ENCODE data around the gene ALLC. TPM values are rescaled to one million over a fixed set of nuclear protein-coding genes. Genes with fewer than 3 reads are reported as not detected.

The ALLC gene
- total RNA-seq, 2 experiments from 2014 or later = not detected

- H3K36me3 Mint-ChIP-seq (ENCODE audit: low read depth) = no peaks in the 10 kb centered on the region
- ChIA-PET POLR2A (no interaction called here), CTCF (no interaction called here)
- intact Hi-C loops (cut with micrococcal nuclease) = no loop called here
- H3K27ac Mint-ChIP-seq = no peak overlapping the region
- TF ChIP-seq, protein P1, sequence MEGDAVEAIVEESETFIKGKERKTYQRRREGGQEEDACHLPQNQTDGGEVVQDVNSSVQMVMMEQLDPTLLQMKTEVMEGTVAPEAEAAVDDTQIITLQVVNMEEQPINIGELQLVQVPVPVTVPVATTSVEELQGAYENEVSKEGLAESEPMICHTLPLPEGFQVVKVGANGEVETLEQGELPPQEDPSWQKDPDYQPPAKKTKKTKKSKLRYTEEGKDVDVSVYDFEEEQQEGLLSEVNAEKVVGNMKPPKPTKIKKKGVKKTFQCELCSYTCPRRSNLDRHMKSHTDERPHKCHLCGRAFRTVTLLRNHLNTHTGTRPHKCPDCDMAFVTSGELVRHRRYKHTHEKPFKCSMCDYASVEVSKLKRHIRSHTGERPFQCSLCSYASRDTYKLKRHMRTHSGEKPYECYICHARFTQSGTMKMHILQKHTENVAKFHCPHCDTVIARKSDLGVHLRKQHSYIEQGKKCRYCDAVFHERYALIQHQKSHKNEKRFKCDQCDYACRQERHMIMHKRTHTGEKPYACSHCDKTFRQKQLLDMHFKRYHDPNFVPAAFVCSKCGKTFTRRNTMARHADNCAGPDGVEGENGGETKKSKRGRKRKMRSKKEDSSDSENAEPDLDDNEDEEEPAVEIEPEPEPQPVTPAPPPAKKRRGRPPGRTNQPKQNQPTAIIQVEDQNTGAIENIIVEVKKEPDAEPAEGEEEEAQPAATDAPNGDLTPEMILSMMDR (IDR thresholded peaks at IDR 0.05) = no peak
- H3K4me3 Mint-ChIP-seq = no peak overlapping the region
- no peaks in the 10 kb centered on the region for H3K9me3 Mint-ChIP-seq
- DNase-seq = no peak
- no peaks in the 10 kb centered on the region for H3K4me1 Mint-ChIP-seq (ENCODE audit: low read depth)
- H3K27me3 Mint-ChIP-seq = no peaks in the 10 kb centered on the region
- no peak for ATAC-seq
Measured at GRCh38 chr2:3638456-3638810, 19.6 kb upstream of the ALLC start.

DNA sequence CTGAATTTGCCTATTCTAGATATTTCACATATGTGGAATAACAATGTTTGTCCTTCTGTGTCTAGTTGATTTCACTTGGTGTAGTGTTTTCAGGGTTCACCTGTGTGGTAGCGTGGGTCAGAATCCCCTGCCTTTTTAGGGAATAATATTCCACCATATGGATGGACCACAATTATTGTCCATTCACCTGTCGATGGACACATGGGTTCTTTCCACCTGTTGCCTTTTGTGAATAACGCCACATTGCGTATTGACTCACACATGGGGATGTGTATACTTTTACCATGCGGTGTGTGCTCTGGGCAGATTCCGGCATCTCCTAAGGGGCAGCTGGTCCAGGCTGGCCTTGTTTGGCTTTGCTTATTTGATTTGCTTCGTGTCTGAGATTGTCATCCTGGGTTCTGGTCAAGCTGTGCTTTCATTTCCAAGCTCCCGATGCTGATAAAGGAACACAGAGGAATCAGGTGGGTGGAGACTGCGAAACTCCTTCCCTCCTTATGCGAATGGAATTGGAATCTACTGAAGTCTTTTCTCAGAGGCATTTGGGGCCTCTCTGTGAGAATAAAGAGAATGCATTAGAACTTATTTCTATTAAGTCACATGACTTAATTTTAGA, 18.9 kb upstream of the ALLC start:
- CTCF ChIA-PET = no interaction called here

GRCh38 chr2:3639653-3640052, 18.3 kb upstream of the ALLC start:
- ChIA-PET CTCF (no interaction called here), POLR2A (no interaction called here)
- intact Hi-C loops (cut with micrococcal nuclease) = no loop called here
- TF ChIP-seq, protein P1 (IDR thresholded peaks at IDR 0.05) = no peak
- DNase-seq (no peak), ATAC-seq (no peak)
- no peaks in the 10 kb centered on the region for H3K36me3 Mint-ChIP-seq (ENCODE audit: low read depth)
- no peak overlapping the region for H3K4me3 Mint-ChIP-seq
- H3K27me3 Mint-ChIP-seq = no peaks in the 10 kb centered on the region
- no peaks in the 10 kb centered on the region for H3K4me1 Mint-ChIP-seq (ENCODE audit: low read depth)
- H3K9me3 Mint-ChIP-seq = no peaks in the 10 kb centered on the region
- no peak overlapping the region for H3K27ac Mint-ChIP-seq

More for the DNA sequence above, 18.9 kb upstream of the ALLC start:
- ATAC-seq (no peak), DNase-seq (no peak)
- H3K4me1 Mint-ChIP-seq (ENCODE audit: low read depth) = no peaks in the 10 kb centered on the region
- TF ChIP-seq, protein P1 (IDR thresholded peaks at IDR 0.05) = no peak
- H3K27ac Mint-ChIP-seq = no peak overlapping the region
- H3K9me3 Mint-ChIP-seq = no peaks in the 10 kb centered on the region
- no peak overlapping the region for H3K4me3 Mint-ChIP-seq
- H3K27me3 Mint-ChIP-seq = no peaks in the 10 kb centered on the region
- POLR2A ChIA-PET = no interaction called here
- H3K36me3 Mint-ChIP-seq (ENCODE audit: low read depth) = no peaks in the 10 kb centered on the region
- intact Hi-C loops (cut with micrococcal nuclease) = no loop called here

- DNase-seq = no peak
- Mint-ChIP-seq H3K4me3 (no peak overlapping the region), H3K27ac (no peak overlapping the region), H3K4me1 (ENCODE audit: low read depth) (no peaks in the 10 kb centered on the region), H3K27me3 (no peaks in the 10 kb centered on the region), H3K9me3 (no peaks in the 10 kb centered on the region), H3K36me3 (ENCODE audit: low read depth) (no peaks in the 10 kb centered on the region)
- intact Hi-C loops (cut with micrococcal nuclease) = no loop called here
- ATAC-seq = no peak
- TF ChIP-seq, protein P1 (IDR thresholded peaks at IDR 0.05) = no peak
- CTCF ChIA-PET = interaction anchor here (1.0 to 1.4 kb wide), 2 partner anchors 179 to 217 kb away, joined by 3 read pairs; no protein-coding TSS in a partner anchor
- POLR2A ChIA-PET = no interaction called here
Measured at GRCh38 chr2:3641181-3641580, 16.8 kb upstream of the ALLC start.

DNA sequence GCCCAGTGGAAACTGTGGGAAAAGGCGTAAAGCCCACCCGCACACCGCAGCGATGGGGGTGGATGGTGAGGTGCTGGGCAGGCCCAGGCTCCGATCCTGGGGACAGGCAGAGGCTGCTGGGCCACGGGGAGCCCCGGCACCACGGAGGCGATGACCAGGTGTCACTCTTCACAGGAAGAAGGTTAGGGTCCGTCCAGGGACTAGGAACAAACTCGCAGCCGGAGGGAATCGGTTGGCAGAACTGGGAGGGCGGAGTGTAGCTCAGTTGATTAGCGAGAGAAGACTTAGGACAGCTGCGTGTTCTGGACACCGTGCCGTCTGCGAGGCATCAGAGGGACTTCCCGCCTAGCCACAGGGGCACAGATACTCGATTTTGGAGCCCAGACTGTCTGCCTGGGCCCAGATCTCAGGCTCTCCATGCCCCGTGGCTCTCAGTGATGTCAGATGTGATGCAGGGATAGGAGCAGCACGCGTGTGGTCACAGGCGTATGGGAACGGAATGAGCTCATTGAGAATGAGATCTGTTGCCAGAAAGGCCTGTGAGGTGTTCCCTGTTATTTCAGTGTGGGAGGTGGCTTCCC, 16.1 kb upstream of the ALLC start:
- H3K27me3 Mint-ChIP-seq = no peaks in the 10 kb centered on the region
- no peaks in the 10 kb centered on the region for H3K36me3 Mint-ChIP-seq (ENCODE audit: low read depth)
- ChIA-PET CTCF (interaction anchor here (1.0 to 2.1 kb wide), 3 partner anchors 10 to 218 kb away, joined by 3 to 13 read pairs (median 3); no protein-coding TSS in a partner anchor), POLR2A (no interaction called here)
- TF ChIP-seq, protein P1 (IDR thresholded peaks at IDR 0.05) = no peak
- H3K27ac Mint-ChIP-seq = no peak overlapping the region
- intact Hi-C loops (cut with micrococcal nuclease) = no loop called here
- H3K4me1 Mint-ChIP-seq (ENCODE audit: low read depth) = no peaks in the 10 kb centered on the region
- no peak overlapping the region for H3K4me3 Mint-ChIP-seq
- DNase-seq (no peak), ATAC-seq (no peak)
- no peaks in the 10 kb centered on the region for H3K9me3 Mint-ChIP-seq
